Measurements from ENCODE around the gene SERPINB5.

The SERPINB5 gene, protein sequence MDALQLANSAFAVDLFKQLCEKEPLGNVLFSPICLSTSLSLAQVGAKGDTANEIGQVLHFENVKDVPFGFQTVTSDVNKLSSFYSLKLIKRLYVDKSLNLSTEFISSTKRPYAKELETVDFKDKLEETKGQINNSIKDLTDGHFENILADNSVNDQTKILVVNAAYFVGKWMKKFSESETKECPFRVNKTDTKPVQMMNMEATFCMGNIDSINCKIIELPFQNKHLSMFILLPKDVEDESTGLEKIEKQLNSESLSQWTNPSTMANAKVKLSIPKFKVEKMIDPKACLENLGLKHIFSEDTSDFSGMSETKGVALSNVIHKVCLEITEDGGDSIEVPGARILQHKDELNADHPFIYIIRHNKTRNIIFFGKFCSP

GRCh38 chr18:63476668-63477067 lies at the start of gene SERPINB5:
TSS of gene SERPINB5 (plus strand) at chr18:63476958. CDS start at chr18:63484429, 7,471 bp downstream.
- H3K36me3 Mint-ChIP-seq (ENCODE audit: insufficient read depth), result no peaks in the 10 kb centered on the region

DNA sequence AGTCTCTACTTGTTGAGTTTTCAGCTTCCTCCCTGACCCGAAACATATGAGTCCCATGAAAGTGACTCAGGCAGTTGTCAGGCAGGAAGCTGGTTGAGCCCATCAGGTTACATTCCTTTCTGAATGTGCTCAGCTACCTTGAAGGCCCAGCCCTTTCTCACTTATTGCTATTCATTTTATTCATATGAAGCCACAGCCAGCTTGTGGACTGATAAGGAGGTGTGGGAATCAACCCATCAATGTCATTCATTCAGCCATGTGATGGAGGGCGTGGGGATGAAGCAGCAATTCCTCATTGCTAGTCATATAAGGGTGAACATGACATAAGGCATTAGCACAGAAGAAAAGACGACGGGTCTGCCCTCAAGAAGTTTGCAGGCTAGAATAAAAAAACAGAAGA lies 49.2 kb upstream of the SERPINB5 start:
- Mint-ChIP-seq H3K36me3 (ENCODE audit: insufficient read depth) (peaks cover 8% of the 10 kb centered on the region), H3K9me3 (no peaks in the 10 kb centered on the region), H3K27me3 (peaks cover 60% of the 10 kb centered on the region), H3K4me1 (peaks cover 14% of the 10 kb centered on the region), H3K4me3 (no peak overlapping the region), H3K27ac (ENCODE audit: low read depth) (no peak overlapping the region)
- DNase-seq (ENCODE audit: low spot score in 2 of 2), result no peak
- ATAC-seq (replicated peaks; ENCODE audit: extremely low read depth, poor library complexity, severe bottlenecking), result no peak

More at GRCh38 chr18:63476668-63477067, at the start of gene SERPINB5:
- no peak within 1 kb of the TSS for H3K4me3 Mint-ChIP-seq
- DNase-seq (ENCODE audit: low spot score in 2 of 2) (no peak), ATAC-seq (replicated peaks; ENCODE audit: extremely low read depth, poor library complexity, severe bottlenecking) (no peak)
- no peaks in the 10 kb centered on the region for H3K9me3 Mint-ChIP-seq
- H3K27me3 Mint-ChIP-seq, result peaks cover 78% of the 10 kb centered on the region
- H3K4me1 Mint-ChIP-seq, result no peaks in the 10 kb centered on the region
- H3K27ac Mint-ChIP-seq (ENCODE audit: low read depth), result no peak within 1 kb of the TSS

- DNase-seq (ENCODE audit: low spot score in 2 of 2), result no peak
- no peaks in the 10 kb centered on the region for H3K36me3 Mint-ChIP-seq (ENCODE audit: insufficient read depth)
- no peak overlapping the region for H3K4me3 Mint-ChIP-seq
- H3K9me3 Mint-ChIP-seq, result no peaks in the 10 kb centered on the region
- peaks cover 82% of the 10 kb centered on the region for H3K27me3 Mint-ChIP-seq
- ATAC-seq (replicated peaks; ENCODE audit: extremely low read depth, poor library complexity, severe bottlenecking), result no peak
- no peak overlapping the region for H3K27ac Mint-ChIP-seq (ENCODE audit: low read depth)
- no peaks in the 10 kb centered on the region for H3K4me1 Mint-ChIP-seq
Observed at GRCh38 chr18:63430526-63430925, 46.2 kb upstream of the SERPINB5 start.

GRCh38 chr18:63431180-63431579 lies 45.6 kb upstream of the SERPINB5 start:
- ATAC-seq (replicated peaks; ENCODE audit: extremely low read depth, poor library complexity, severe bottlenecking) (no peak), DNase-seq (ENCODE audit: low spot score in 2 of 2) (no peak)
- peaks cover 81% of the 10 kb centered on the region for H3K27me3 Mint-ChIP-seq
- no peaks in the 10 kb centered on the region for H3K36me3 Mint-ChIP-seq (ENCODE audit: insufficient read depth)
- no peak overlapping the region for H3K27ac Mint-ChIP-seq (ENCODE audit: low read depth)
- no peak overlapping the region for H3K4me3 Mint-ChIP-seq
- no peaks in the 10 kb centered on the region for H3K4me1 Mint-ChIP-seq
- H3K9me3 Mint-ChIP-seq, result no peaks in the 10 kb centered on the region

- no peak for ATAC-seq (replicated peaks; ENCODE audit: extremely low read depth, poor library complexity, severe bottlenecking)
- H3K4me3 Mint-ChIP-seq, result no peak overlapping the region
Observed at GRCh38 chr18:63433334-63433866, 43.4 kb upstream of the SERPINB5 start.

GRCh38 chr18:63438181-63438580 lies 38.6 kb upstream of the SERPINB5 start:
- peaks cover 25% of the 10 kb centered on the region for H3K27me3 Mint-ChIP-seq
- H3K4me1 Mint-ChIP-seq, result peaks cover 4% of the 10 kb centered on the region
- H3K4me3 Mint-ChIP-seq, result no peak overlapping the region
- ATAC-seq (replicated peaks; ENCODE audit: extremely low read depth, poor library complexity, severe bottlenecking), result no peak
- DNase-seq (ENCODE audit: low spot score in 2 of 2), result no peak
- no peaks in the 10 kb centered on the region for H3K36me3 Mint-ChIP-seq (ENCODE audit: insufficient read depth)
- no peaks in the 10 kb centered on the region for H3K9me3 Mint-ChIP-seq
- no peak overlapping the region for H3K27ac Mint-ChIP-seq (ENCODE audit: low read depth)

More at GRCh38 chr18:63433334-63433866, 43.4 kb upstream of the SERPINB5 start:
- no peak for DNase-seq (ENCODE audit: low spot score in 2 of 2)
- H3K27me3 Mint-ChIP-seq, result peaks cover 72% of the 10 kb centered on the region
- no peaks in the 10 kb centered on the region for H3K4me1 Mint-ChIP-seq
- no peaks in the 10 kb centered on the region for H3K36me3 Mint-ChIP-seq (ENCODE audit: insufficient read depth)
- H3K27ac Mint-ChIP-seq (ENCODE audit: low read depth), result no peak overlapping the region
- H3K9me3 Mint-ChIP-seq, result no peaks in the 10 kb centered on the region

- no peaks in the 10 kb centered on the region for H3K36me3 Mint-ChIP-seq (ENCODE audit: insufficient read depth)
- H3K27ac Mint-ChIP-seq (ENCODE audit: low read depth), result no peak overlapping the region
- no peak overlapping the region for H3K4me3 Mint-ChIP-seq
- ATAC-seq (replicated peaks; ENCODE audit: extremely low read depth, poor library complexity, severe bottlenecking), result no peak
- H3K27me3 Mint-ChIP-seq, result peaks cover 13% of the 10 kb centered on the region
- H3K9me3 Mint-ChIP-seq, result no peaks in the 10 kb centered on the region
- H3K4me1 Mint-ChIP-seq, result peaks cover 4% of the 10 kb centered on the region
- peak; percentile 25 to 36 for DNase-seq (ENCODE audit: low spot score in 2 of 2)
Observed at GRCh38 chr18:63439334-63439733, 37.4 kb upstream of the SERPINB5 start.

- no peak overlapping the region for H3K27ac Mint-ChIP-seq (ENCODE audit: low read depth)
- H3K9me3 Mint-ChIP-seq, result no peaks in the 10 kb centered on the region
- H3K27me3 Mint-ChIP-seq, result peaks cover 9% of the 10 kb centered on the region
- ATAC-seq (replicated peaks; ENCODE audit: extremely low read depth, poor library complexity, severe bottlenecking) (no peak), DNase-seq (ENCODE audit: low spot score in 2 of 2) (no peak)
- H3K4me1 Mint-ChIP-seq, result peaks cover 4% of the 10 kb centered on the region
- no peak overlapping the region for H3K4me3 Mint-ChIP-seq
- H3K36me3 Mint-ChIP-seq (ENCODE audit: insufficient read depth), result no peaks in the 10 kb centered on the region
Observed at GRCh38 chr18:63440219-63440618, 36.5 kb upstream of the SERPINB5 start.

DNA sequence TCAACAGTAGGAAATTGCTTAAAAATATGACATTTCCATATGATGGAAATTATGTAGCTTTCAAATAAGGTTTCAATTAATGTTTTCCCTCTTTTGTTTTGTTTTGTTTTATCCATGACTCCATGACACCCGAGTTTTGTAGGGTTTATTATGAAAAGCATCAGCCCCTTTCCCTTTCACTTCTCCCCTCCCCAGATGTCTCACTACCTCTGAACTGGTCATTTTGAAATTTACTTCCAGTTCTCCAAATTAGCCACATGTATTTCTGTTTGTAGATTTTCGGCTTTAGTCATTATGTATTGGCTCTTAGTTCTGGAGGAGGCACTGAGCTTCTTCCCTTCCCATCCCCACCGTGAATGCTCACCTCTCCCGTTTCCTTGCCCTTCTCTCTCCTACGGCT lies 35.9 kb upstream of the SERPINB5 start:
- no peaks in the 10 kb centered on the region for H3K36me3 Mint-ChIP-seq (ENCODE audit: insufficient read depth)

DNA sequence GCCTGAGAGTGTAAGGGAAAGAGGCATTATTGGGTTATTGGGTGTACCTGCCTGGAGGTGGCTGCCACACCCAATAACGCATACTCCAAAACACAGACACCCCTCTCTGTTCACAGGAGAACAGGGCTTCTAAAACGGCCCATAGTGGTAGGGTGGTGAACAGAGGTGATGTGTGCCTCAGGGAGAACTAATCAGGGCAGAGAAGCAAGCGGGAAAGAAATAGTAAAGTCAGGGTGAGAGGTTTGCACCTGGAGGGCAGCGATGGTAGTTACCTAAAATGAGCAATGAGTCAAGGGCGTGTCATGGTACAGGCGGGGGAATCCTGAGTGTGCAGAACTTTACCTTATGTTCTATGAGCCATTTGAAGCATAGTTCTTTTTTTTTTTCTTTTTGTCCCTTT lies 32.9 kb upstream of the SERPINB5 start:
- Mint-ChIP-seq H3K27ac (ENCODE audit: low read depth) (no peak overlapping the region), H3K9me3 (no peaks in the 10 kb centered on the region), H3K27me3 (no peaks in the 10 kb centered on the region), H3K4me1 (peaks cover 4% of the 10 kb centered on the region), H3K36me3 (ENCODE audit: insufficient read depth) (no peaks in the 10 kb centered on the region), H3K4me3 (no peak overlapping the region)
- DNase-seq (ENCODE audit: low spot score in 2 of 2), result no peak
- no peak for ATAC-seq (replicated peaks; ENCODE audit: extremely low read depth, poor library complexity, severe bottlenecking)

More for the DNA sequence above, 35.9 kb upstream of the SERPINB5 start:
- Mint-ChIP-seq H3K4me3 (no peak overlapping the region), H3K9me3 (no peaks in the 10 kb centered on the region), H3K27ac (ENCODE audit: low read depth) (no peak overlapping the region), H3K4me1 (peaks cover 4% of the 10 kb centered on the region), H3K27me3 (peaks cover 8% of the 10 kb centered on the region)
- ATAC-seq (replicated peaks; ENCODE audit: extremely low read depth, poor library complexity, severe bottlenecking), result no peak
- no peak for DNase-seq (ENCODE audit: low spot score in 2 of 2)

- ATAC-seq (replicated peaks; ENCODE audit: extremely low read depth, poor library complexity, severe bottlenecking) (no peak), DNase-seq (ENCODE audit: low spot score in 2 of 2) (no peak)
- H3K27me3 Mint-ChIP-seq, result no peaks in the 10 kb centered on the region
- no peaks in the 10 kb centered on the region for H3K4me1 Mint-ChIP-seq
- no peaks in the 10 kb centered on the region for H3K36me3 Mint-ChIP-seq (ENCODE audit: insufficient read depth)
- H3K27ac Mint-ChIP-seq (ENCODE audit: low read depth), result no peak overlapping the region
- no peak overlapping the region for H3K4me3 Mint-ChIP-seq
- no peaks in the 10 kb centered on the region for H3K9me3 Mint-ChIP-seq
Observed at GRCh38 chr18:63444580-63444979, 32.2 kb upstream of the SERPINB5 start.

DNA sequence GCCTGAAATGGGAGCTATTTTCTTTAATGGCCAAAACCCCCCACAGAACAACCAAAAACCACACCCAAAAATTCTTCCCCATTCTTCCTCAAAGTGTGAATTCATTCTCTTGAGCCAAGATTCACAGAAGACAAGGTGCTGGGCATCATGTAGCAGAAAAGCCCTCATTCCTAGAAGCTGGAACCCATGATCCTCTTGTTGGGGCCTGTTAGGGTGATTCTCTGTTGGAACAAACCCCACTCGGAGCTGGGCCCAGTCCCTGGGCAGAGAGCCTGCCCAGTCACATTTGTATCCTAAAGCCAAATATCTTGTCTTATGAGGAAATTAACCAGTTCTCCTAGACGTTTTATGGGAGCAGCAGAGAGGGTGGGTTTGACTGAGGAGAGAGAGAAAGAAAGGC lies 31.7 kb upstream of the SERPINB5 start:
- no peaks in the 10 kb centered on the region for H3K9me3 Mint-ChIP-seq
- no peaks in the 10 kb centered on the region for H3K36me3 Mint-ChIP-seq (ENCODE audit: insufficient read depth)
- H3K27ac Mint-ChIP-seq (ENCODE audit: low read depth), result no peak overlapping the region
- no peaks in the 10 kb centered on the region for H3K27me3 Mint-ChIP-seq
- no peaks in the 10 kb centered on the region for H3K4me1 Mint-ChIP-seq
- no peak overlapping the region for H3K4me3 Mint-ChIP-seq
- ATAC-seq (replicated peaks; ENCODE audit: extremely low read depth, poor library complexity, severe bottlenecking) (no peak), DNase-seq (ENCODE audit: low spot score in 2 of 2) (no peak)

GRCh38 chr18:63446266-63446665 lies 30.5 kb upstream of the SERPINB5 start:
- Mint-ChIP-seq H3K27ac (ENCODE audit: low read depth) (no peak overlapping the region), H3K27me3 (no peaks in the 10 kb centered on the region), H3K4me1 (peaks cover 1% of the 10 kb centered on the region), H3K4me3 (no peak overlapping the region), H3K36me3 (ENCODE audit: insufficient read depth) (no peaks in the 10 kb centered on the region), H3K9me3 (no peaks in the 10 kb centered on the region)
- ATAC-seq (replicated peaks; ENCODE audit: extremely low read depth, poor library complexity, severe bottlenecking) (no peak), DNase-seq (ENCODE audit: low spot score in 2 of 2) (no peak)
